HepG2 (cell line): ENCODE measurements around the gene ZXDC. TPM values are rescaled to one million over a fixed set of nuclear protein-coding genes. Genes with fewer than 3 reads are reported as not detected.

Experiments
- ARID3A ChIP-seq: IDR thresholded peaks from 2 replicates; pipeline ENCODE4 v1.6.1; 2012; ENCODE audit warnings: low read depth, low read length, improper control_type of control experiment
- DDIT3 ChIP-seq: sonication (generic); formaldehyde crosslinking; IDR thresholded peaks from 2 replicates; pipeline ENCODE4 v1.4.0; 2020; ENCODE audit warnings: mild to moderate bottlenecking, missing genetic modification reagents
- DMAP1 ChIP-seq: IDR thresholded peaks from 2 replicates; pipeline ENCODE4 v1.6.1; 2016
- HES4 ChIP-seq: sonication (generic); formaldehyde crosslinking; IDR thresholded peaks from 2 replicates; pipeline ENCODE4 v1.9.0; 2021; ENCODE audit warnings: mild to moderate bottlenecking, missing genetic modification reagents, borderline replicate concordance
- PAXIP1 ChIP-seq: sonication (generic); formaldehyde crosslinking; conservative IDR thresholded peaks from 2 replicates; pipeline ENCODE4 v1.4.0; 2020; ENCODE audit warnings: mild to moderate bottlenecking, missing genetic modification reagents, moderate library complexity
- PBX3 ChIP-seq: sonication (generic); formaldehyde crosslinking; IDR thresholded peaks from 2 replicates; pipeline ENCODE4 v1.8.1; 2023; ENCODE audit warnings: missing genetic modification reagents, inconsistent platforms, borderline replicate concordance
- POGZ ChIP-seq: sonication (generic); formaldehyde crosslinking; IDR thresholded peaks from 2 replicates; pipeline ENCODE4 v1.4.0; 2020; ENCODE audit warnings: mild to moderate bottlenecking, missing genetic modification reagents
- RBFOX2 ChIP-seq: fragments of 200-400 bp; formaldehyde crosslinking; IDR thresholded peaks from 2 replicates; pipeline ENCODE4 v1.6.1; 2017; ENCODE audit warnings: low read depth, mild to moderate bottlenecking, low read length
- ZBTB43 ChIP-seq: sonication (generic); formaldehyde crosslinking; conservative IDR thresholded peaks from 2 replicates; pipeline ENCODE4 v1.4.0; 2020; ENCODE audit warnings: missing genetic modification reagents
- ZNF777 ChIP-seq: sonication (generic); formaldehyde crosslinking; IDR thresholded peaks from 2 replicates; pipeline ENCODE4 v1.4.0; 2020; ENCODE audit warnings: missing genetic modification reagents
- polyA plus RNA-seq, 8 experiments: library from polyadenylated mRNA; depleted of rRNA in 3 of 8; stranded (reverse) in 7 of 8; unstranded in 1 of 8; fragments of >200 nt; fragmentation: Illumina TruSeq in 4 of 8; extraction: Trizol in 4 of 8; gene quantifications; 2 replicates each; pipeline versions ENCODE4 v1.2.1 to v1.2.3, GENCODE V29; 2011 to 2016; ENCODE audit warnings: low read depth in 4 of 8, missing spikeins in 1 of 8, mixed read lengths in 1 of 8; ENCODE audit not compliant: insufficient read depth in 1 of 8
- total RNA-seq, 5 experiments: library from RNA; depleted of rRNA; stranded (reverse); fragments of >200 nt; fragmentation: Illumina TruSeq; extraction: Trizol; gene quantifications; 2 replicates each; pipeline ENCODE4 v1.2.3, GENCODE V29; 2016; ENCODE audit warnings: low read depth in 1 of 5
- TF ChIP-seq, protein P1 (sequence below): sonication (generic); formaldehyde crosslinking; IDR thresholded peaks from 2 replicates; pipeline ENCODE4 v1.4.0; 2020; ENCODE audit warnings: missing genetic modification reagents, low read depth, mild to moderate bottlenecking, borderline replicate concordance
- TF ChIP-seq, protein P2 (sequence below): sonication (generic); formaldehyde crosslinking; IDR thresholded peaks from 2 replicates; pipeline ENCODE4 v1.5.0; 2020; ENCODE audit warnings: missing genetic modification reagents, mild to moderate bottlenecking, borderline replicate concordance
- TF ChIP-seq, protein P3 (sequence below): sonication (generic); formaldehyde crosslinking; IDR thresholded peaks from 2 replicates; pipeline ENCODE4 v1.9.0; 2021; ENCODE audit warnings: missing genetic modification reagents, mild to moderate bottlenecking, borderline replicate concordance
- TF ChIP-seq, protein P4 (sequence below): sonication (generic); formaldehyde crosslinking; IDR thresholded peaks from 2 replicates; pipeline ENCODE4 v1.8.1; 2023; ENCODE audit warnings: missing genetic modification reagents, mild to moderate bottlenecking, borderline replicate concordance

Gene ZXDC
- total and polyA plus RNA-seq, 2 of the 13 experiments (the other 11 are each of a cell fraction or from before 2014, with no cell fraction given) = 17.6 to 21.2 TPM

- TF ChIP-seq HES4 (CRISPR knock-in tag) = no peak
- TF ChIP-seq, protein P1, sequence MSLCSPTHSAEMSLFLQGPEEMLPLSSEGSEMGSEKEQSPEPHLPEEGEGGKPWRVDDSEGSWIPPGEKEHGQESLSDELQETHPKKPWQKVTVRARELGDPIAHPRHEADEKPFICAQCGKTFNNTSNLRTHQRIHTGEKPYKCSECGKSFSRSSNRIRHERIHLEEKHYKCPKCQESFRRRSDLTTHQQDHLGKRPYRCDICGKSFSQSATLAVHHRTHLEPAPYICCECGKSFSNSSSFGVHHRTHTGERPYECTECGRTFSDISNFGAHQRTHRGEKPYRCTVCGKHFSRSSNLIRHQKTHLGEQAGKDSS (CRISPR knock-in tag) = 0 out of 2 replicates have a peak, but pooled peaks have one; percentile 33
- TF ChIP-seq, protein P2, sequence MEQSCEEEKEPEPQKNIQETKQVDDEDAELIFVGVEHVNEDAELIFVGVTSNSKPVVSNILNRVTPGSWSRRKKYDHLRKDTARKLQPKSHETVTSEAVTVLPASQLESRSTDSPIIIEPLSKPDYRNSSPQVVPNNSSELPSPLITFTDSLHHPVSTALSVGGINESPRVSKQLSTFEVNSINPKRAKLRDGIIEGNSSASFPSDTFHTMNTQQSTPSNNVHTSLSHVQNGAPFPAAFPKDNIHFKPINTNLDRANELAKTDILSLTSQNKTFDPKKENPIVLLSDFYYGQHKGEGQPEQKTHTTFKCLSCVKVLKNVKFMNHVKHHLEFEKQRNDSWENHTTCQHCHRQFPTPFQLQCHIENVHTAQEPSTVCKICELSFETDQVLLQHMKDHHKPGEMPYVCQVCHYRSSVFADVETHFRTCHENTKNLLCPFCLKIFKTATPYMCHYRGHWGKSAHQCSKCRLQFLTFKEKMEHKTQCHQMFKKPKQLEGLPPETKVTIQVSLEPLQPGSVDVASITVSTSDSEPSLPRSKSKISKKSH (CRISPR knock-in tag) = no peak
- 0 out of 2 replicates have a peak, but pooled peaks have one; percentile 34 for TF ChIP-seq RBFOX2
- TF ChIP-seq PAXIP1 = peak; percentile 35; the same call in 1 of the 2 replicates
- TF ChIP-seq, protein P3, sequence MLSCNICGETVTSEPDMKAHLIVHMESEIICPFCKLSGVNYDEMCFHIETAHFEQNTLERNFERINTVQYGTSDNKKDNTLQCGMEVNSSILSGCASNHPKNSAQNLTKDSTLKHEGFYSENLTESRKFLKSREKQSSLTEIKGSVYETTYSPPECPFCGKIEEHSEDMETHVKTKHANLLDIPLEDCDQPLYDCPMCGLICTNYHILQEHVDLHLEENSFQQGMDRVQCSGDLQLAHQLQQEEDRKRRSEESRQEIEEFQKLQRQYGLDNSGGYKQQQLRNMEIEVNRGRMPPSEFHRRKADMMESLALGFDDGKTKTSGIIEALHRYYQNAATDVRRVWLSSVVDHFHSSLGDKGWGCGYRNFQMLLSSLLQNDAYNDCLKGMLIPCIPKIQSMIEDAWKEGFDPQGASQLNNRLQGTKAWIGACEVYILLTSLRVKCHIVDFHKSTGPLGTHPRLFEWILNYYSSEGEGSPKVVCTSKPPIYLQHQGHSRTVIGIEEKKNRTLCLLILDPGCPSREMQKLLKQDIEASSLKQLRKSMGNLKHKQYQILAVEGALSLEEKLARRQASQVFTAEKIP = 0 out of 2 replicates have a peak, but pooled peaks have one; percentile 61
- TF ChIP-seq PBX3 (CRISPR knock-in tag) = no peak
- TF ChIP-seq, protein P4, sequence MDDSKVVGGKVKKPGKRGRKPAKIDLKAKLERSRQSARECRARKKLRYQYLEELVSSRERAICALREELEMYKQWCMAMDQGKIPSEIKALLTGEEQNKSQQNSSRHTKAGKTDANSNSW (CRISPR knock-in tag) = 0 out of 2 replicates have a peak, but pooled peaks have one; percentile 79
- TF ChIP-seq ZNF777 (CRISPR knock-in tag) = peak; percentile 73
- TF ChIP-seq ARID3A = no peak
- no peak for TF ChIP-seq DDIT3 (CRISPR knock-in tag)
- TF ChIP-seq DMAP1 (CRISPR knock-in tag) = 0 out of 2 replicates have a peak, but pooled peaks have one; percentile 30
- TF ChIP-seq POGZ (CRISPR knock-in tag) = peak; percentile 73; the same call in 1 of the 2 replicates
- peak; percentile 63; the same call in 1 of the 2 replicates for TF ChIP-seq ZBTB43 (CRISPR knock-in tag)
Measured at GRCh38 chr3:126389112-126389793, 86.4 kb downstream of the ZXDC start (continued).
